PC-9 (cell line): ENCODE results near the gene CLMN. TPM values are rescaled to one million over a fixed set of nuclear protein-coding genes. Genes with fewer than 3 reads are reported as not detected.
A peak's percentile ranks its signal among the peaks of the same experiment; 100 is the strongest.

ENCODE experiments used
- BruUV-seq: library from RNA; stranded (reverse); fragments of 400-500 nt; replicated peaks from 2 replicates; lab custom pipeline; 2021; lab: Mats Ljungman, UMichigan
- CTCF ChIA-PET: fragments of 300-600 bp; sonication (Branson Sonifier 250); formaldehyde crosslinking; loops from one replicate; lab custom pipeline; 2022; ENCODE audit warnings: antibody characterized with exemption; lab: Charles Lee
- POLR2A ChIA-PET: fragments of 300-600 bp; sonication (Branson Sonifier 250); formaldehyde crosslinking; loops from one replicate; lab custom pipeline; 2022; ENCODE audit warnings: antibody characterized with exemption; ENCODE audit not compliant: unreplicated experiment; lab: Charles Lee
- DNase-seq, 2 experiments: peaks; one replicate each; pipeline versions ENCODE4 v3.0.0 to v3.0.0-alpha.2; 2015 to 2022; ENCODE audit warnings: mixed read lengths in 1 of 2
- H2AFZ ChIP-seq: fragments of 200-600 bp; sonication (generic); 2 replicates; pipeline ENCODE4 v1.8.1; 2017; ENCODE audit warnings: antibody characterized with exemption
- H3F3A ChIP-seq: fragments of 200-600 bp; sonication (generic); 2 replicates; pipeline ENCODE4 v1.8.1; 2017; ENCODE audit warnings: antibody characterized with exemption, mild to moderate bottlenecking, low read depth; ENCODE audit not compliant: insufficient read depth
- H3K27ac ChIP-seq: fragments of 200-600 bp; sonication (generic); 2 replicates; pipeline ENCODE4 v1.6.1; 2016; ENCODE audit warnings: mixed run types
- H3K27me3 ChIP-seq: fragments of 200-600 bp; sonication (generic); 2 replicates; pipeline ENCODE4 v1.6.1; 2016; ENCODE audit warnings: low read depth, mixed run types; ENCODE audit not compliant: insufficient read depth
- H3K36me3 ChIP-seq: fragments of 200-600 bp; sonication (generic); 2 replicates; pipeline ENCODE4 v1.6.1; 2016; ENCODE audit warnings: low read depth, mixed run types
- H3K4me1 ChIP-seq: fragments of 200-600 bp; sonication (generic); replicated peaks from 2 replicates; pipeline ENCODE4 v1.6.1; 2016; ENCODE audit warnings: mixed run types; ENCODE audit not compliant: insufficient read depth
- H3K4me2 ChIP-seq: fragments of 200-600 bp; sonication (generic); 2 replicates; pipeline ENCODE4 v1.6.1; 2017; ENCODE audit warnings: mixed run types
- H3K4me3 ChIP-seq: fragments of 200-600 bp; sonication (generic); 2 replicates; pipeline ENCODE4 v1.6.1; 2016; ENCODE audit warnings: mixed run types
- H3K79me2 ChIP-seq: fragments of 200-600 bp; sonication (generic); 2 replicates; pipeline ENCODE4 v1.6.1; 2017; ENCODE audit warnings: low read depth, mixed run types
- H3K9me2 ChIP-seq: fragments of 200-600 bp; sonication (generic); 2 replicates; pipeline ENCODE4 v1.8.1; 2017; ENCODE audit warnings: mild to moderate bottlenecking; ENCODE audit not compliant: insufficient read depth
- H3K9me3 ChIP-seq: fragments of 200-600 bp; sonication (generic); 2 replicates; pipeline ENCODE4 v1.8.1; 2016; ENCODE audit warnings: low read depth; ENCODE audit not compliant: insufficient read depth
- H4K20me1 ChIP-seq: fragments of 200-600 bp; sonication (generic); 2 replicates; pipeline ENCODE4 v1.8.1; 2017; ENCODE audit not compliant: insufficient read depth
- EZH2 ChIP-seq: fragments of 200-600 bp; sonication (generic); IDR thresholded peaks from 2 replicates; pipeline ENCODE4 v1.8.0; 2017; ENCODE audit warnings: antibody characterized with exemption, low read depth
- intact Hi-C: fragments of 100-400 bp; cut with micrococcal nuclease; formaldehyde crosslinking; loops from one replicate; pipeline ENCODE4 v1.10.0; 2022; ENCODE audit not compliant: unreplicated experiment
- total RNA-seq: library from RNA; stranded (reverse); gene quantifications from 2 replicates; pipeline ENCODE4 v1.2.3, GENCODE V29; 2021
- TF ChIP-seq, protein P1 (sequence below): fragments of 200-600 bp; sonication (generic); conservative IDR thresholded peaks from 2 replicates; pipeline ENCODE4 v1.6.1; 2017; ENCODE audit warnings: mixed run types, antibody characterized with exemption, mild to moderate bottlenecking, moderate library complexity

Gene CLMN
- total RNA-seq, 1 experiment from 2014 or later: 15.8 TPM

- H3F3A ChIP-seq: no peaks in the 10 kb centered on the region
- no peaks in the 10 kb centered on the region for H3K36me3 ChIP-seq
- TF ChIP-seq, protein P1, sequence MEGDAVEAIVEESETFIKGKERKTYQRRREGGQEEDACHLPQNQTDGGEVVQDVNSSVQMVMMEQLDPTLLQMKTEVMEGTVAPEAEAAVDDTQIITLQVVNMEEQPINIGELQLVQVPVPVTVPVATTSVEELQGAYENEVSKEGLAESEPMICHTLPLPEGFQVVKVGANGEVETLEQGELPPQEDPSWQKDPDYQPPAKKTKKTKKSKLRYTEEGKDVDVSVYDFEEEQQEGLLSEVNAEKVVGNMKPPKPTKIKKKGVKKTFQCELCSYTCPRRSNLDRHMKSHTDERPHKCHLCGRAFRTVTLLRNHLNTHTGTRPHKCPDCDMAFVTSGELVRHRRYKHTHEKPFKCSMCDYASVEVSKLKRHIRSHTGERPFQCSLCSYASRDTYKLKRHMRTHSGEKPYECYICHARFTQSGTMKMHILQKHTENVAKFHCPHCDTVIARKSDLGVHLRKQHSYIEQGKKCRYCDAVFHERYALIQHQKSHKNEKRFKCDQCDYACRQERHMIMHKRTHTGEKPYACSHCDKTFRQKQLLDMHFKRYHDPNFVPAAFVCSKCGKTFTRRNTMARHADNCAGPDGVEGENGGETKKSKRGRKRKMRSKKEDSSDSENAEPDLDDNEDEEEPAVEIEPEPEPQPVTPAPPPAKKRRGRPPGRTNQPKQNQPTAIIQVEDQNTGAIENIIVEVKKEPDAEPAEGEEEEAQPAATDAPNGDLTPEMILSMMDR: no peak
- TF ChIP-seq EZH2: no peak
- ChIA-PET POLR2A (no interaction called here), CTCF (no interaction called here)
- H4K20me1 ChIP-seq: no peaks in the 10 kb centered on the region
- no peak overlapping the region for H2AFZ ChIP-seq
- H3K9me2 ChIP-seq: no peaks in the 10 kb centered on the region
- H3K4me2 ChIP-seq: peak overlapping the region; percentile 53
- no peak overlapping the region for H3K4me3 ChIP-seq
- H3K27me3 ChIP-seq: no peaks in the 10 kb centered on the region
- peak overlapping the region; percentile 32; the same call in 1 of the 2 replicates for H3K27ac ChIP-seq
- intact Hi-C loops: no loop called here
- H3K4me1 ChIP-seq: peaks cover 13% of the 10 kb centered on the region
- no peaks in the 10 kb centered on the region for H3K9me3 ChIP-seq
- H3K79me2 ChIP-seq: 0 out of 2 replicates have a peak, but pooled peaks cover 2% of the 10 kb centered on the region
- DNase-seq: peak in 1 of 2 experiments; percentile 48
- no TSS peak for BruUV-seq
These were observed 63.5 kb downstream of the CLMN start for GRCh38 chr14:95256002-95256775.

DNA sequence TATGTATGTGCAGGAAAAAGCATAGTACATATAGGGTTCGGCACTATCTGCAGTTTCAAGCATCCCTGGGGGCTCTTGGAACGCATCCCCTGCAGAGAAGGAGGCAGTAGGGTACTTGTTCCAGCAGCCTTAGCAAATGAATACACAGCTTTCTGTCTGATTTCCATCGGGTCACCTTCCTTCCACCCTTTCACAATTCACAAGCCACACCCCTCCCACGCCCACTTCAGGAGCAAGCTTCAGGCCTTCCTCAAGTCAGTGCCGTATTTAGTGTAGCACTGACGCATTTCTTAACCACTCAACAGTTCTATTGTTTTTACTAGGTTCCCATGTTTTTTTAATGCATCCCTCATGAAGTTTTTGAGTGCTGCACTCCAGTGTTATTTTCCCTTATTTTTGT lies 64.2 kb downstream of the CLMN start:
- Histone ChIP-seq H3K4me1 (peaks cover 13% of the 10 kb centered on the region), H4K20me1 (no peaks in the 10 kb centered on the region), H3K9me2 (no peaks in the 10 kb centered on the region), H3K4me3 (no peak overlapping the region), H3K9me3 (no peaks in the 10 kb centered on the region), H3F3A (no peaks in the 10 kb centered on the region), H3K4me2 (peak overlapping the region; percentile 53), H3K27me3 (no peaks in the 10 kb centered on the region), H3K79me2 (0 out of 2 replicates have a peak, but pooled peaks cover 2% of the 10 kb centered on the region), H3K27ac (peak overlapping the region; percentile 32; the same call in 1 of the 2 replicates), H2AFZ (no peak overlapping the region), H3K36me3 (no peaks in the 10 kb centered on the region)
- ChIA-PET POLR2A (no interaction called here), CTCF (no interaction called here)
- no TSS peak for BruUV-seq
- peak; percentile 39 to 78 for DNase-seq
- TF ChIP-seq EZH2: no peak
- TF ChIP-seq, protein P1: no peak
- intact Hi-C loops: no loop called here

DNA sequence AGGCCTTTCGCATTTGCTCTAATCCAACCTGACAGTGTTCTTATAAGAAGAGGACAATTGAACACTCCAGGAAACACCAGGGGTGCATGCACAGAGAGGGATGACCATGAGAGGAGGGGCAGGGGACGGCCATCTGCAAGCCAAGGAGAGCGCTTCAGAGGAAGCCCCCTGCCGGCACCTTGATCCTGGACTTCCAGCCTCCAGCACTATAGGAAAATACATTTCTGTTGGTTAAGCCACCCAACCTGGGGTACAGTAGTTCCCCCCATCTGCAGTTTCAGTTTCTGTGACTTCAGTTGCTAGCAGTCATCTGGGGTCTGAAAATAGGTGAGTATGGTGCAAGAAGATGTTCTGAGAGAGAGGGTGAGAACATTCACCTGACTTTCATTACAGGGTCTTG lies 64.7 kb downstream of the CLMN start:
- CTCF ChIA-PET: no interaction called here
- Histone ChIP-seq H3F3A (no peaks in the 10 kb centered on the region), H2AFZ (no peak overlapping the region), H3K27ac (no peak overlapping the region), H3K9me3 (no peaks in the 10 kb centered on the region), H3K4me1 (peaks cover 13% of the 10 kb centered on the region), H3K9me2 (no peaks in the 10 kb centered on the region), H3K27me3 (no peaks in the 10 kb centered on the region), H3K4me2 (peak overlapping the region; percentile 53), H3K79me2 (0 out of 2 replicates have a peak, but pooled peaks cover 2% of the 10 kb centered on the region), H3K4me3 (no peak overlapping the region), H4K20me1 (no peaks in the 10 kb centered on the region), H3K36me3 (no peaks in the 10 kb centered on the region)
- no peak for DNase-seq
- BruUV-seq: no TSS peak
- intact Hi-C loops: no loop called here
- TF ChIP-seq, protein P1: no peak
- TF ChIP-seq EZH2: no peak
- POLR2A ChIA-PET: no interaction called here
